Measurements from ENCODE around the gene LARGE1. TPM values are rescaled to one million over a fixed set of nuclear protein-coding genes. Genes with fewer than 3 reads are reported as not detected.

Gene LARGE1
- total RNA-seq, 1 experiment from 2014 or later: 1.3 TPM

DNA sequence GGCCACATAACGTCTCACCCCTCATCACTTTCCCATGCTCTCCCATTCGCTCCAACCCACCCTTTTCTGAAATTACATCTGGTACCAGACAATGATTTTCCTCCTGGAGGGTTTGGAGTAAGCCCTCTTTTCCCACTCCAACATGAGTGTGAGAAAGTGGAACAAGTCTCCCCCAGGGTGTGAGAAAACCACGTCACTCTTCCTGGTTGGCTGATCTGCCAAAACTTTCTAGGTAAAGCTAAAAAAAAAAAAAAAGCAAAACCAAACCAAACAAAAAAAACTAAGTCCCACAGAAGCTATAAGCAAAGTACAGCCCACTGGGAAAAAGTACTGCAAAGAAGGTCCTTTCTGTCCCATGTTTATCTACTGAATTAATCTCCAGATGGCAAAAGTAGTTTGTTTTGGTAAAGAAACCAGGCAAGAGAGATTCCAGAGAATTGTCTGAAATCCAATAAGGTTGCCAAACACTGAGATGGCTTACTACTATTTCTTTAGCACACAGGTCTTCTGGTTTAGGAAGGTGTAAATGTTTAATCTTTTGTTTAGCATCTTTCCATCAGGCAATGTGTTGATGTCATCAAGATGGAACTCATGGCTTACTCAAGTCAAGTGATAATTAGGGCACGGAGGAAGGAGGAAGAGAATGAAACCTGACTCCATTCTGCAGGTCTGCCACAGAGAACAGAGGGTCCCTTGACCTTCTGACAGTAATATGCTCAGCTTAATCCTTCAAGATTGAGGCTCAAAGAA, 395.6 kb downstream of the LARGE1 start:
- no peak for ATAC-seq
- no peak for DNase-seq
- Histone ChIP-seq H2AFZ (ENCODE audit: low read length) (no peak overlapping the region), H3K9me2 (replicated peaks; ENCODE audit: low read length) (no peaks in the 10 kb centered on the region), H3K27me3 (ENCODE audit: low read length) (no peaks in the 10 kb centered on the region), H3K9me3 (ENCODE audit: low read length) (no peaks in the 10 kb centered on the region), H3K4me1 (ENCODE audit: insufficient read depth, low read length) (no peaks in the 10 kb centered on the region), H3K36me3 (ENCODE audit: low read depth, low read length) (no peaks in the 10 kb centered on the region), H3K79me2 (ENCODE audit: low read length) (no peaks in the 10 kb centered on the region), H3F3A (ENCODE audit: low read length, unreplicated experiment) (no peaks in the 10 kb centered on the region), H3K27ac (ENCODE audit: low read length) (no peak overlapping the region), H3K4me2 (ENCODE audit: low read length) (no peak overlapping the region), H4K20me1 (ENCODE audit: low read length) (no peaks in the 10 kb centered on the region), H3K9ac (ENCODE audit: low read length) (no peak overlapping the region), H3K4me3 (ENCODE audit: low read length) (no peak overlapping the region)
- BruUV-seq (replicated peaks): no TSS peak
- TF ChIP-seq, protein P1, sequence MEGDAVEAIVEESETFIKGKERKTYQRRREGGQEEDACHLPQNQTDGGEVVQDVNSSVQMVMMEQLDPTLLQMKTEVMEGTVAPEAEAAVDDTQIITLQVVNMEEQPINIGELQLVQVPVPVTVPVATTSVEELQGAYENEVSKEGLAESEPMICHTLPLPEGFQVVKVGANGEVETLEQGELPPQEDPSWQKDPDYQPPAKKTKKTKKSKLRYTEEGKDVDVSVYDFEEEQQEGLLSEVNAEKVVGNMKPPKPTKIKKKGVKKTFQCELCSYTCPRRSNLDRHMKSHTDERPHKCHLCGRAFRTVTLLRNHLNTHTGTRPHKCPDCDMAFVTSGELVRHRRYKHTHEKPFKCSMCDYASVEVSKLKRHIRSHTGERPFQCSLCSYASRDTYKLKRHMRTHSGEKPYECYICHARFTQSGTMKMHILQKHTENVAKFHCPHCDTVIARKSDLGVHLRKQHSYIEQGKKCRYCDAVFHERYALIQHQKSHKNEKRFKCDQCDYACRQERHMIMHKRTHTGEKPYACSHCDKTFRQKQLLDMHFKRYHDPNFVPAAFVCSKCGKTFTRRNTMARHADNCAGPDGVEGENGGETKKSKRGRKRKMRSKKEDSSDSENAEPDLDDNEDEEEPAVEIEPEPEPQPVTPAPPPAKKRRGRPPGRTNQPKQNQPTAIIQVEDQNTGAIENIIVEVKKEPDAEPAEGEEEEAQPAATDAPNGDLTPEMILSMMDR (conservative IDR thresholded peaks at IDR 0.05; ENCODE audit: low read depth, low read length): no peak
- TF ChIP-seq EZH2phosphoT487 (IDR thresholded peaks at IDR 0.05; ENCODE audit: borderline replicate concordance, low read length): no peak
- no peak for TF ChIP-seq EZH2 (IDR thresholded peaks at IDR 0.05; ENCODE audit: low read length, unreplicated experiment)
- intact Hi-C loops (cut with micrococcal nuclease): no loop called here
- POLR2A ChIA-PET (ENCODE audit: unreplicated experiment): no interaction called here
- CTCF ChIA-PET: no interaction called here

DNA sequence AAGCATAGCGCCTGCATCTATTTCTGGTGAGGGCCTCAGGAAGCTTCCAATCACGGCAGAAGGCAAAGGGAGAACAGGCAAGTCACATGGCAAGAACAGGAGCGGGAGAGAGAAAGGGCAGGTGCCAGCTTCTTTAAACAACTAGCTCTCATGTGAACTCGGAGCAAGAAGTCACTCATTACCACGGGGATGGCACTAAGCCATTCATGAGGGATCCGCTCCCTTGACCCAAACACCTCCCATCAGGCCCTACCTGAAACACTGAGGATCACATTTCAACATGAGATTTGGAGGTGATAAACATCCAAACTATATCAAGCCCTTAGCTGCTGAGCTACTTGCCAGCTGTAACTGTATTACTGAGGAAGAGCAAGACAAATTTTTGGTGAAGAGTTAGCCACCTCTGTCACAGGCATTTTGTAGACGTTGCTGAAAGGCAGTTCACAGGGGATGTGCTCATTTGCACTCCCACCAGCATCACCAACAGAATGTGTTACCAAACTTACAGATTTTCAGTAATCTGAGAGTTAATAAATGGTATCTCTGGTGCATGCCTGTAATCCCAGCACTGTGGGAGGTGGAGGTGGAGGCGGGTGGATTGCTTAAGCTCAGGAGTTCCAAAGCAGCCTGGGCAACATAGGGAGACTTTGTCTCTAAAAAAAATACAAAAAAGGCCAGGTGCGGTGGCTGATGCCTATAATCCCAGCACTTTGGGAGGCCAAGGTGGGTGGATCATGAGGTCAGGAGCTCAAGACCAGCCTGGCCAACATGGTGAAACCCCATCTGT, 398.2 kb downstream of the LARGE1 start:
- Histone ChIP-seq H3K4me3 (ENCODE audit: low read length) (no peak overlapping the region), H3K27me3 (ENCODE audit: low read length) (no peaks in the 10 kb centered on the region), H3F3A (ENCODE audit: low read length, unreplicated experiment) (no peaks in the 10 kb centered on the region), H4K20me1 (ENCODE audit: low read length) (no peaks in the 10 kb centered on the region), H3K79me2 (ENCODE audit: low read length) (no peaks in the 10 kb centered on the region), H3K9ac (ENCODE audit: low read length) (no peak overlapping the region), H2AFZ (ENCODE audit: low read length) (no peak overlapping the region), H3K27ac (ENCODE audit: low read length) (no peak overlapping the region), H3K36me3 (ENCODE audit: low read depth, low read length) (no peaks in the 10 kb centered on the region), H3K9me3 (ENCODE audit: low read length) (no peaks in the 10 kb centered on the region), H3K4me1 (ENCODE audit: insufficient read depth, low read length) (no peaks in the 10 kb centered on the region), H3K4me2 (ENCODE audit: low read length) (no peak overlapping the region), H3K9me2 (replicated peaks; ENCODE audit: low read length) (no peaks in the 10 kb centered on the region)
- TF ChIP-seq, protein P1 (conservative IDR thresholded peaks at IDR 0.05; ENCODE audit: low read depth, low read length): no peak
- TF ChIP-seq EZH2 (IDR thresholded peaks at IDR 0.05; ENCODE audit: low read length, unreplicated experiment): no peak
- no peak for TF ChIP-seq EZH2phosphoT487 (IDR thresholded peaks at IDR 0.05; ENCODE audit: borderline replicate concordance, low read length)
- DNase-seq (no peak), ATAC-seq (no peak)
- BruUV-seq (replicated peaks): no TSS peak
- POLR2A ChIA-PET (ENCODE audit: unreplicated experiment): no interaction called here
- intact Hi-C loops (cut with micrococcal nuclease): no loop called here
- CTCF ChIA-PET: no interaction called here
